GM19328 (cell line): ENCODE measurements around the gene SPRYD3.
"Not testable (repeated sequence)": the region's sequence is repeated elsewhere in the genome, so short reads cannot be mapped to it uniquely, and the experiment has no call there.

Experiments
- ATAC-seq: cut with Tn5 transposase; IDR thresholded peaks from one replicate; pipeline ENCODE4 v1.9.1; 2021; ENCODE audit warnings: mild to moderate bottlenecking, moderate library complexity; ENCODE audit not compliant: unreplicated experiment

Gene SPRYD3

DNA sequence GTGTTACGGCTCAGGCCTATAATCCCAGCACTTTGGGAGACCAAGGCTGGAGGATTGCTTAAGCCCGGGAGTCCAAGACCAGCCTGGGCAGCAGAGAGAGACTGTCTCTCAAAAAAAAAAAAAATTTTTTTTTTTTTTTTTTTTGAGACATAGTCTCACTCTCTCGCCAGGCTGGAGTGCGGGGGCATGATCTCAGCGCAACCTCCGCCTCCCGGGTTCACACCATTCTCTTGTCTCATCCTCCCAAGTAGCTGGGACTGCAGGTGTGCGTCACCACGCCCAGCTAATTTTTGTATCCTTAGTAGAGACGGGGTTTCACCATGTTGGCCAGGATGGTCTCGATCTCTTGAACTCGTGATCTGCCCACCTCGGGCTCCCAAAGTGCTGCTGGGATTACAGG is 52.2 kb downstream of the SPRYD3 start:
- not testable (repeated sequence) for ATAC-seq

DNA sequence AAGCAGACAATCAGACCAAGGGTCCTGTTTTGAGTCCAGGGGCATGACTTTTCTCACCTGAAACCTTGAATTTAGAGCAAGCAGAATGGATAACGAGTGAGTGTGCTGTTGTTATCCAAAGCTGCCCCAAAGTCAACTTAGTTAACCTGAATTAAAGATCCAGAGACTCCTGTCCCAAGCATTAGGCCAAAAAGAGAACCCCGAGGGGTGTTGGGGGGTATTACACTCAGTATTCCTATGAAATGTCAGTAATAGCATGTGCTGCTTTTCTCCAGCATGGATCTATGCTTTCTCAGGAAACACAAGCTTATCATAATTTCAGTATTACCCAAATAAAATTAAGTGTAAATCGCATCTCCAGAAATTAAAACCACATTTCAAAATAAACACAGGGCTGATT is 53.9 kb downstream of the SPRYD3 start:
- no peak for ATAC-seq

DNA sequence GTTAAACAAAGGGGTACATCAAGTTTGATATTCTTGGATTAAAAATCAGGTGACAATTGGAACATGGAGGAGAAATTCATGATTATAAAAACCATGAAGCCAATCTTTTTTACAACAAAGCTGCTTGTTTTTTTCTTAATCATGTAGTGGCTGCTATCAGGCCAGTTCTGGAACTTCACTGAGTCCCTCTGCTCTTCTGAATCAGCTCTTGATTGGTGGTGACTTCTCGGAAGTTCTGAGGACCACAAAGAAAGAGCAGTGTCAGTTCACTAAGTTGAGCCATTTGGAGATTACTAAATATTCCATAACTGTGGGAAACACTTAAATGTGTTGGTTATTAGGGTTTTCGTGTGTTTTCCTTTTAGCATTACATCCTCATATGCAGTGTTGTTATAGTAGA is 64.5 kb downstream of the SPRYD3 start:
- no peak for ATAC-seq
